GM12865 (cell line): ENCODE results near the gene PFDN2.
"Not testable (repeated sequence)": the region's sequence is repeated elsewhere in the genome, so short reads cannot be mapped to it uniquely, and the experiment has no call there.

Source experiments
- DNase-seq: peaks from one replicate; pipeline ENCODE4 v3.0.0; 2010; ENCODE audit warnings: low read depth
- H3K4me3 ChIP-seq: 2 replicates; pipeline ENCODE4 v1.5.1; 2011; ENCODE audit warnings: mild to moderate bottlenecking, low read depth, low read length, control low read depth
- CTCF ChIP-seq: IDR thresholded peaks from 2 replicates; pipeline ENCODE4 v1.5.1; 2011; ENCODE audit warnings: low read length, control low read depth, low read depth, inconsistent platforms; ENCODE audit not compliant: insufficient read depth; ENCODE audit errors: missing control alignments

PFDN2 gene

GRCh38 chr1:161119092-161119903 lies 1.5 kb upstream of the PFDN2 start:
- H3K4me3 ChIP-seq, result peak overlapping the region; percentile 74
- TF ChIP-seq CTCF, result peak; percentile 41
- peak; percentile 78 for DNase-seq

GRCh38 chr1:161115961-161116360 lies 1.9 kb downstream of the PFDN2 start:
- H3K4me3 ChIP-seq, DNase-seq: not testable (repeated sequence)

- no peak for DNase-seq
- no peak for TF ChIP-seq CTCF
- no peak overlapping the region for H3K4me3 ChIP-seq
These were observed 2.6 kb downstream of the PFDN2 start for GRCh38 chr1:161115132-161115711.

- H3K4me3 ChIP-seq, result no peak overlapping the region
- TF ChIP-seq CTCF, result no peak
- no peak for DNase-seq
These were observed 3.3 kb downstream of the PFDN2 start for GRCh38 chr1:161114556-161114955.

- H3K4me3 ChIP-seq, result no peak overlapping the region
- TF ChIP-seq CTCF, result no peak
- no peak for DNase-seq
These were observed 3.9 kb downstream of the PFDN2 start for GRCh38 chr1:161113915-161114314.

- no peak for DNase-seq
- no peak for TF ChIP-seq CTCF
- no peak overlapping the region for H3K4me3 ChIP-seq
These were observed 6.3 kb downstream of the PFDN2 start for GRCh38 chr1:161111527-161111926.

- DNase-seq, result no peak
- H3K4me3 ChIP-seq, result no peak overlapping the region
- no peak for TF ChIP-seq CTCF
These were observed 6.7 kb downstream of the PFDN2 start for GRCh38 chr1:161111117-161111516.
